Peyer's patch (tissue), 4 donors: ENCODE data around the gene RANBP1. TPM values are rescaled to one million over a fixed set of nuclear protein-coding genes. Genes with fewer than 3 reads are reported as not detected.

Experiments
- DNase-seq, 3 donors: peaks; one replicate each; pipeline ENCODE4 v3.0.0-alpha.2; 2017 to 2019
- H3K27ac ChIP-seq, 4 donors: fragments of 200-600 bp; sonication (generic); one replicate each; pipeline ENCODE4 v1.5.1; 2016 to 2019
- H3K27me3 ChIP-seq, 2 donors: fragments of 200-600 bp; sonication (generic); one replicate each; pipeline ENCODE4 v1.5.1; 2019
- H3K36me3 ChIP-seq, 3 donors: fragments of 200-600 bp; sonication (generic); one replicate each; pipeline ENCODE4 v1.5.1; 2016 to 2019
- H3K4me1 ChIP-seq, 4 donors: fragments of 200-600 bp; sonication (generic); one replicate each; pipeline ENCODE4 v1.5.1; 2016 to 2019
- H3K4me3 ChIP-seq, 4 donors: fragments of 200-600 bp; sonication (generic); 1 replicate in 3 of 4; 2 replicates in 1 of 4; pipeline ENCODE4 v1.5.1; 2016 to 2019; ENCODE audit warnings: mild to moderate bottlenecking in 1 of 4
- H3K9me3 ChIP-seq, 4 donors: fragments of 200-600 bp; sonication (generic); one replicate each; pipeline ENCODE4 v1.5.1; 2016 to 2019; ENCODE audit warnings: mild to moderate bottlenecking in 1 of 4
- POLR2A ChIP-seq, 2 donors: fragments of 450-650 bp; IDR thresholded peaks; one replicate each; pipeline ENCODE4 v1.5.1; 2017; ENCODE audit warnings: antibody characterized with exemption in 2 of 2, mild to moderate bottlenecking in 2 of 2, moderate library complexity in 2 of 2
- total RNA-seq, 4 donors: library from RNA; depleted of rRNA; stranded (reverse); fragments of >200 nt; gene quantifications; one replicate each; pipeline ENCODE4 v1.1.0, GENCODE V29; 2016
- TF ChIP-seq, protein P1 (sequence below), 6 experiments: fragments of 450-650 bp in 4 of 6; fragments of 200-600 bp in 2 of 6; sonication (generic) in 1 of 6; IDR thresholded peaks; one replicate each; pipeline ENCODE4 v1.5.1; 2017 to 2019; ENCODE audit warnings: antibody characterized with exemption in 6 of 6, mild to moderate bottlenecking in 3 of 6, moderate library complexity in 1 of 6

Gene RANBP1
- total RNA-seq, 4 donors from 2014 or later = 103 to 203 (median 163) TPM

DNA sequence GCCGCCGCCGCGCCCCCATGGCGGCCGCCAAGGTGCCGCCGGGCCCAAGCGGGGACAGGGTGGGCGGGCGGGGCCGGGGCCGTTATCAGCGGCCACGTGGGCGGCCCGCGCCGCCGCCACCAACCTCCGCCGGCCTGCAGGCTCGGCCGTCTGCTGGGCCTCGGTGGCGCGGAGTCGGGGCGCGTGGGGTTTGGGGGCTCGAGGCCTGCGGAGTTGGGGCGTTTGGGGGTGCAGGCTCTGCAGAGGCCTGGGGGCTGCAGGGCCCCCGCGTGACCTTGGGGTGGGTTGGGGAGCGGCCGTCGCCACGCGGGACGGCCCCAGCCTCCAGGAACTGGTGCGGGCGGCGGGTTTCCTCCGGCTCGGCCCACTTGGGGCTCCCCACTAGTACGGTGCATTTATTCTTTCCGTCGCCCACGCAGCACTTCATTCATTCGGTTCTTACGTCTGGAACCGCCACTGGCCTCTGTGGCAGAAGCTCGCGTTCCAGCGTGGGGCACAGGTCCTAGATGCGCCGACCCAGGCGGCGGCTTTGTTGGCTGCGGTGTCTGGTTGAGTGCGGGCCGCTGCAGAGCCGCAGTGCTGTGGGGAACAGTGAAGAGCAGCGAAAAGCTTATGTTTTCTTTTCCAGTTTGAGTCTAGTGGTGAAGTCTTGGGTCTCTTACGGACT is 1.9 kb downstream of the RANBP1 start:
- TF ChIP-seq POLR2A (IDR thresholded peaks at IDR 0.05) = no peak
- TF ChIP-seq, protein P1, sequence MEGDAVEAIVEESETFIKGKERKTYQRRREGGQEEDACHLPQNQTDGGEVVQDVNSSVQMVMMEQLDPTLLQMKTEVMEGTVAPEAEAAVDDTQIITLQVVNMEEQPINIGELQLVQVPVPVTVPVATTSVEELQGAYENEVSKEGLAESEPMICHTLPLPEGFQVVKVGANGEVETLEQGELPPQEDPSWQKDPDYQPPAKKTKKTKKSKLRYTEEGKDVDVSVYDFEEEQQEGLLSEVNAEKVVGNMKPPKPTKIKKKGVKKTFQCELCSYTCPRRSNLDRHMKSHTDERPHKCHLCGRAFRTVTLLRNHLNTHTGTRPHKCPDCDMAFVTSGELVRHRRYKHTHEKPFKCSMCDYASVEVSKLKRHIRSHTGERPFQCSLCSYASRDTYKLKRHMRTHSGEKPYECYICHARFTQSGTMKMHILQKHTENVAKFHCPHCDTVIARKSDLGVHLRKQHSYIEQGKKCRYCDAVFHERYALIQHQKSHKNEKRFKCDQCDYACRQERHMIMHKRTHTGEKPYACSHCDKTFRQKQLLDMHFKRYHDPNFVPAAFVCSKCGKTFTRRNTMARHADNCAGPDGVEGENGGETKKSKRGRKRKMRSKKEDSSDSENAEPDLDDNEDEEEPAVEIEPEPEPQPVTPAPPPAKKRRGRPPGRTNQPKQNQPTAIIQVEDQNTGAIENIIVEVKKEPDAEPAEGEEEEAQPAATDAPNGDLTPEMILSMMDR (IDR thresholded peaks at IDR 0.05) = no peak
- peaks cover 0 to 69% (median 0%) of the 10 kb centered on the region in 3 donors for H3K36me3 ChIP-seq
- peak overlapping the region; percentile 69 to 85 (median 82) for H3K27ac ChIP-seq

DNA sequence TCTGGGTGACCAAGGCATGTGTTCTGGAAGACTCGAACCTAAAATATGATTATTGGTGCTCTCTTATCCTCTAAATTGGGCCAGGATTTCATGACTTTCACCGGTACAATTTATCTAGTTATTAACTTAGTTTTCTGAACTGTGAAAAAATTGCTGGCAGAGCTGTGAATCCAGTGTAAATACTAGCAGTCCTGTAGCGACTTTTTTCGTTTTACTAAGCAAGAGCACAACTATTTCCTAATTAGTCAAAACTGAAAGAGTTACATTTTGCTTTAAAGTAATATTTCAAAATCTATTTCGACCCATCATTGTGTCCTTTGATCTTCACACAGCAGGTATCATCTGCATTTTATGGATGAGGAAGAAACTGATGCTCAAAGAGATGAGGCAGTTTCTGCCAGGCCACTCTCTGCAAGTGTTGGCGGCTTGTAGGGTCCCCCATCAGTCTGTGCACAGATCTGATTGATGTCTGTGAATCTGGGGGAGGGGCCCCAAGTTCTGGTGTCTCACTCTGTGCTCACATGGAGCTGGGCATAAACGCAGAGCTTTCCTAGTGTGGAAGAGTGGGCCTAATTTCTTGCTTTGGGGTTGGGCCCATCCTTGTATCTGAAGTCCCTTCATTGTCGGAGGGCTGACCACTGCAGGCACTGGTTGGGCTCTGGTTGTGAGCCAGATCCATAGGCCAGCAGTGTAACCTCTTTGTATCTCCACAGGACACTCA is 2.6 kb downstream of the RANBP1 start:
- Histone ChIP-seq H3K27me3 (no peaks in the 10 kb centered on the region), H3K9me3 (no peaks in the 10 kb centered on the region), H3K27ac (peak overlapping the region in 3 of 4 donors; percentile 69 to 82 (median 82)), H3K4me3 (peak overlapping the region; percentile 71 to 83 (median 80)), H3K36me3 (peaks cover 0 to 62% (median 0%) of the 10 kb centered on the region in 3 donors), H3K4me1 (peaks cover 6 to 34% (median 12%) of the 10 kb centered on the region in 4 donors)
- TF ChIP-seq POLR2A (IDR thresholded peaks at IDR 0.05) = no peak
- TF ChIP-seq, protein P1 (IDR thresholded peaks at IDR 0.05) = no peak
- no peak for DNase-seq

More for the DNA sequence above, 1.9 kb downstream of the RANBP1 start:
- peaks cover 6 to 34% (median 12%) of the 10 kb centered on the region in 4 donors for H3K4me1 ChIP-seq
- H3K4me3 ChIP-seq = peak overlapping the region; percentile 71 to 83 (median 80)
- DNase-seq = peak in 2 of 3 donors; percentile 47 to 69
- H3K27me3 ChIP-seq = no peaks in the 10 kb centered on the region
- no peaks in the 10 kb centered on the region for H3K9me3 ChIP-seq

DNA sequence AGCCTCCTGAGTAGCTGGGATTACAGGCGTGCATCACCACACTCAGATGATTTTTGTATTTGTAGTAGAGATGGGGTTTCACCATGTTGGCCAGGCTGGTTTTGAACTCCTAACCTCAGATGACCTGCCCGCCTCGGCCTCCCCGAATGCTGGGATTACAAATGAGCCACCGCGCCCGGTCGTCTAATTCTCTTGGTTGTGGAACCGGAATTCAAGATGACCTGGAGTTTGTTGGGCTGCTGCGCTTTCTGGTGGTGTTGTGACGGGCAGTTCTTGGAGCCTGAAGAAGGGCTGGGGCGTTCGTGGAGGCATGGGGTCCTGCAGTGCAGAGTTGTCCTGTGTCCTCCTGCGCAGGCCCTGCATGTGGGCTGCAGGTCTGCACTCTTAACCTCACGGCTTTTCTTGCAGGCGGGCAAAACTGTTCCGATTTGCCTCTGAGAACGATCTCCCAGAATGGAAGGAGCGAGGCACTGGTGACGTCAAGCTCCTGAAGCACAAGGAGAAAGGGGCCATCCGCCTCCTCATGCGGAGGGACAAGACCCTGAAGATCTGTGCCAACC is 6.0 kb downstream of the RANBP1 start:
- Histone ChIP-seq H3K36me3 (peaks cover 0 to 54% (median 0%) of the 10 kb centered on the region in 3 donors), H3K4me1 (peaks cover 0 to 17% (median 6%) of the 10 kb centered on the region in 4 donors), H3K27ac (no peak overlapping the region), H3K27me3 (no peaks in the 10 kb centered on the region), H3K9me3 (no peaks in the 10 kb centered on the region), H3K4me3 (no peak overlapping the region)
- DNase-seq = no peak
- TF ChIP-seq POLR2A (IDR thresholded peaks at IDR 0.05) = no peak
- TF ChIP-seq, protein P1 (IDR thresholded peaks at IDR 0.05) = no peak

DNA sequence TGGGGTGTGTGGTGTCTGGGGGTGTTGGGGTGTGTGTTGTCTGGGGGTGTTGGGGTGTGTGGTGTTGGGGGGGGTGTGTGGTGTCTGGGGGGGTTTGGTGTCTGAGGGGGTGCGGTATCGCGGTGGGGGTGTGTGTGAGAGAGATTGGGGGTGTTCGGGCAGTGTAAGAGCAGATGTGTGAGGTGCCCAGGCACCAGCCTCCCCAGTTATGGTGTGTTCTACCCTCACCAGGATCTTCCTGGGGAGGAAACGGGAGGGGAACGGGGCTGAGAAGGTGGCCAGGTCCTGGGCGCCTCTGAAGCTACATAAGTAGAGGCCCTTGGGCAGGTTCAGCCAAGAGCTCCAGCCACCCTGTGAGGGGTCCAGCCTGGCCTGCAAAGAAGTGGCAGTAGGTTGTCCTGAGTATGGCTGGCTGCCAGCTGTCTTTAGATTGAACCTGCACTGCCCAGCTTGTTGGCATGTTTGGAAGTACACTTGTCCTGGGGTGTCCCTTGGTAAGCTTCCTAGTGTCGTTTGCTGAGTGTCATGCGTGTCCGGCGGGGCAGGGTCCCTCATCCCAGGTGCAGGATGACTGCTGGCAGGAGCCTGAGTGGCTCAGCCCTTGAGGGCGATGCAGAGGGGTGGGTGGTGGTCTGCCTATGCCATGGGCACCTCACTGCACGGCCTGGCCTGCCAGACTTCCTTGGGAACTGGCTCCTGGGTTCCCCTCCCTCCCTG is 7.6 kb downstream of the RANBP1 start:
- H3K4me3 ChIP-seq = no peak overlapping the region
- TF ChIP-seq, protein P1 (IDR thresholded peaks at IDR 0.05) = no peak
- no peak for TF ChIP-seq POLR2A (IDR thresholded peaks at IDR 0.05)
- H3K27me3 ChIP-seq = no peaks in the 10 kb centered on the region
- peaks cover 0 to 61% (median 0%) of the 10 kb centered on the region in 3 donors for H3K36me3 ChIP-seq
- peaks cover 0 to 12% (median 4%) of the 10 kb centered on the region in 4 donors for H3K4me1 ChIP-seq
- no peak for DNase-seq
- H3K9me3 ChIP-seq = no peaks in the 10 kb centered on the region
- no peak overlapping the region for H3K27ac ChIP-seq

DNA sequence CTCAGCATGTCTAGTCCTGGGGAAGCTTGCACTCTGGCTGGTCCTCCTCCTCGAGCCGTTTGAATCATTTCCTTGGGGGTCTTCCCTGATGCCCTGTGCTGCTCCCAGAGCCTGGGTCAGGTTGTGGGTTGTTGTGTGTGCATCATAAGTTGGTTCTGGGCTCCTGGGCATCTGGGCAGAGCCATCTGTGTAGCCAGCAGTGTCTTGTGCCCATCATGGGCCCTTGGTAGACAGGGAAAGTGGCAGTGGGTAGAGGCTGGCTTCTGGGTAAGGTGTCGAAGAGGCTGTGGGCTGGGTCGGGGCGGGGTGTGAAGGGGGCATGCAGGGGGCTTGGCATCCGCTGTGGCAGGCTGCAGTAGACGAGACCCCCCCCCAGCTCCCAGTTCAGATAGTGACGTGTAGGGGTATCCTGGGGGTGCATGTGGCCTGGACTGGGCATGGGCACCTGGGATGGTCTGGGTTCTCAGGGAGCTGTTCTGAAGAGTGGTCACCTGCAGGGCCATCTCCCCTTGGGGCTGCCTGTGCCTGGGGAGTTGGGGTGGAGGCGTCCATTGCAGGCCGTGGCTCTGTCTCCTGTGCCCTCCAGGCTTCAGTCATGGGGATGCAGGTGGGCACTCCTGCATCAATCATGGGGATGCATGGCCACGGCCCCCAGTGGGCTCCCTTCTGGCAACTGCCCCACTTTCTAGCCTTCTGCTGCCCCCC is 8.3 kb downstream of the RANBP1 start:
- no peak for DNase-seq
- no peak overlapping the region for H3K4me3 ChIP-seq
- H3K27me3 ChIP-seq = no peaks in the 10 kb centered on the region
- H3K36me3 ChIP-seq = peaks cover 0 to 58% (median 0%) of the 10 kb centered on the region in 3 donors
- TF ChIP-seq, protein P1 (IDR thresholded peaks at IDR 0.05) = no peak
- no peak for TF ChIP-seq POLR2A (IDR thresholded peaks at IDR 0.05)
- peaks cover 0 to 4% (median under 1%) of the 10 kb centered on the region in 4 donors for H3K4me1 ChIP-seq
- H3K9me3 ChIP-seq = no peaks in the 10 kb centered on the region
- H3K27ac ChIP-seq = no peak overlapping the region
